ENCODE data around the gene ZBTB34.

GRCh38 chr9:126849591-126850225, 10.7 kb upstream of the ZBTB34 start:
- TF ChIP-seq CTCF (IDR thresholded peaks at IDR 0.05) (no peak), POLR2A (IDR thresholded peaks at IDR 0.05) (no peak)
